Sciatic nerve (tissue), 2 donors: ENCODE measurements around the gene ZBTB6. TPM values are rescaled to one million over a fixed set of nuclear protein-coding genes. Genes with fewer than 3 reads are reported as not detected.
"Not testable (repeated sequence)": the region's sequence is repeated elsewhere in the genome, so short reads cannot be mapped to it uniquely, and the experiment has no call there.

Experiments used
- ATAC-seq: fragments of 200-7000 bp; cut with Tn5 transposase; one replicate; pipeline ENCODE4 v1.9.1; 2020; ENCODE audit warnings: mild to moderate bottlenecking, moderate library complexity
- DNase-seq: peaks from one replicate; pipeline ENCODE4 v3.0.0-alpha.2; 2020; ENCODE audit warnings: low spot score
- intact Hi-C: fragments of 100-400 bp; cut with DNase I; formaldehyde crosslinking; loops from one replicate; pipeline ENCODE4 v1.14.2; 2022
- total RNA-seq: library from RNA; stranded (reverse); fragmentation: NEBNext Ultra II Directional; extraction: Animal tissue kit (Norgen Biotek cat#: 25700); gene quantifications from one replicate; pipeline ENCODE4 v1.2.1, GENCODE V29; 2021
- donor health status: DM: no; HTN: no; CAD: no.
- donor health status: DM: no; HTN: no; CAD: no.

Gene ZBTB6
- total RNA-seq, 1 donor from 2014 or later = 9.5 TPM

- no peak for ATAC-seq
- no peak for DNase-seq
- intact Hi-C loops = no loop called here
Observed at GRCh38 chr9:122930541-122931225, 17.6 kb upstream of the ZBTB6 start.

GRCh38 chr9:122929796-122930354 lies 16.8 kb upstream of the ZBTB6 start:
- ATAC-seq (no peak), DNase-seq (no peak)
- intact Hi-C loops = no loop called here

- no peak for ATAC-seq
- no peak for DNase-seq
- intact Hi-C loops = no loop called here
Observed at GRCh38 chr9:122923947-122924346, 10.8 kb upstream of the ZBTB6 start.

- intact Hi-C loops = no loop called here
- ATAC-seq (no peak), DNase-seq (no peak)
Observed at GRCh38 chr9:122922713-122923112, 9.6 kb upstream of the ZBTB6 start.

GRCh38 chr9:122918310-122918709 lies 5.2 kb upstream of the ZBTB6 start:
- ATAC-seq = no peak
- no peak for DNase-seq
- intact Hi-C loops = no loop called here

GRCh38 chr9:122912671-122912963 lies 506 bp downstream of the ZBTB6 start:
- ATAC-seq (no peak), DNase-seq (no peak)
- intact Hi-C loops = no loop called here

- ATAC-seq, intact Hi-C loops, DNase-seq: not testable (repeated sequence)
Observed at GRCh38 chr9:122906122-122906521, 7.0 kb downstream of the ZBTB6 start.

- intact Hi-C loops = no loop called here
- DNase-seq (peak; percentile 98), ATAC-seq (peak; percentile 100)
Observed at GRCh38 chr9:122904823-122905710, 8.1 kb downstream of the ZBTB6 start, which contains the start of gene RC3H2. Gene RC3H2, minus strand, starts transcription at chr9:122905359. Its CDS starts 7,850 bp downstream, at chr9:122897509.

GRCh38 chr9:122904466-122904822 lies 8.7 kb downstream of the ZBTB6 start:
- DNase-seq (no peak), ATAC-seq (peak; percentile 13)
- intact Hi-C loops = no loop called here

- no peak for ATAC-seq
- no peak for DNase-seq
- intact Hi-C loops = no loop called here
Observed at GRCh38 chr9:122900791-122901190, 12.3 kb downstream of the ZBTB6 start.

- DNase-seq = no peak
- no peak for ATAC-seq
- intact Hi-C loops = no loop called here
Observed at GRCh38 chr9:122897969-122898368, 15.2 kb downstream of the ZBTB6 start.

GRCh38 chr9:122888480-122888879 lies 24.6 kb downstream of the ZBTB6 start:
- DNase-seq (no peak), ATAC-seq (no peak)
- intact Hi-C loops = no loop called here

- DNase-seq (no peak), ATAC-seq (no peak)
- intact Hi-C loops = no loop called here
Observed at GRCh38 chr9:122883125-122883524, 30.0 kb downstream of the ZBTB6 start.

GRCh38 chr9:122879443-122879842 lies 33.7 kb downstream of the ZBTB6 start:
- intact Hi-C loops = no loop called here
- DNase-seq (no peak), ATAC-seq (no peak)

- ATAC-seq = no peak
- intact Hi-C loops = no loop called here
- DNase-seq = no peak
Observed at GRCh38 chr9:122875523-122875922, 37.6 kb downstream of the ZBTB6 start.

GRCh38 chr9:122867276-122867675 lies 45.8 kb downstream of the ZBTB6 start:
- intact Hi-C loops, DNase-seq, ATAC-seq: not testable (repeated sequence)

GRCh38 chr9:122866079-122866478 lies 47.0 kb downstream of the ZBTB6 start:
- no peak for DNase-seq
- ATAC-seq = no peak
- intact Hi-C loops = no loop called here

- intact Hi-C loops = no loop called here
- DNase-seq (no peak), ATAC-seq (no peak)
Observed at GRCh38 chr9:122865300-122865699, 47.8 kb downstream of the ZBTB6 start.

GRCh38 chr9:122863407-122863806 lies 49.7 kb downstream of the ZBTB6 start:
- intact Hi-C loops = no loop called here
- DNase-seq = no peak

More at GRCh38 chr9:122863407-122863806, 49.7 kb downstream of the ZBTB6 start:
- ATAC-seq = no peak
